Measurements from ENCODE around the gene MAGEB3. TPM values are rescaled to one million over a fixed set of nuclear protein-coding genes. Genes with fewer than 3 reads are reported as not detected.

The MAGEB3 gene
- polyA plus RNA-seq, 1 experiment = not detected

DNA sequence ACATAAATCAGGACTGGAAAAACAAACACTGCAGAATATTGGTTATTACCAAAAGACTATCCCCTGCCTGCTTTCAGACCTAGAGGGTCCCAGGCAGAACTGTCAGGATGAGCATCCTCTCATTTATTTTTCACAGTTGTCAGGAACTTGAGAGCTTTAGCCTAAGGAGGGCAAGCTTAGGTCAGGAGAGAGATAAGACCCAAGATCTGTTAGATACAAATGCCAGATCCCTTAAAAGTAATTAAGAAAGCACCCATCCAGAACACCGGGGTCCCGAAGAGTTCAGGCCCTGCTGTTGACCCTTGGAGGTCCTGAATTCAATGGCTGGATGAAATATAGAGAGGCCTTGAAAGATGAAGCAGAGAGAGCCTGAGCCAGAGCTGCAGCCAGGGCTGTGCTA is 5.9 kb upstream of the MAGEB3 start:
- CTCF ChIA-PET = no interaction called here
- POLR2A ChIA-PET = no interaction called here
- Histone ChIP-seq H3K36me3 (ENCODE audit: control insufficient read depth, insufficient read depth, low read length) (no peaks in the 10 kb centered on the region), H3K4me3 (ENCODE audit: low read depth, low read length) (no peak overlapping the region), H3K27me3 (ENCODE audit: control insufficient read depth, insufficient read depth, low read length) (no peaks in the 10 kb centered on the region)
- TF ChIP-seq, protein P1, sequence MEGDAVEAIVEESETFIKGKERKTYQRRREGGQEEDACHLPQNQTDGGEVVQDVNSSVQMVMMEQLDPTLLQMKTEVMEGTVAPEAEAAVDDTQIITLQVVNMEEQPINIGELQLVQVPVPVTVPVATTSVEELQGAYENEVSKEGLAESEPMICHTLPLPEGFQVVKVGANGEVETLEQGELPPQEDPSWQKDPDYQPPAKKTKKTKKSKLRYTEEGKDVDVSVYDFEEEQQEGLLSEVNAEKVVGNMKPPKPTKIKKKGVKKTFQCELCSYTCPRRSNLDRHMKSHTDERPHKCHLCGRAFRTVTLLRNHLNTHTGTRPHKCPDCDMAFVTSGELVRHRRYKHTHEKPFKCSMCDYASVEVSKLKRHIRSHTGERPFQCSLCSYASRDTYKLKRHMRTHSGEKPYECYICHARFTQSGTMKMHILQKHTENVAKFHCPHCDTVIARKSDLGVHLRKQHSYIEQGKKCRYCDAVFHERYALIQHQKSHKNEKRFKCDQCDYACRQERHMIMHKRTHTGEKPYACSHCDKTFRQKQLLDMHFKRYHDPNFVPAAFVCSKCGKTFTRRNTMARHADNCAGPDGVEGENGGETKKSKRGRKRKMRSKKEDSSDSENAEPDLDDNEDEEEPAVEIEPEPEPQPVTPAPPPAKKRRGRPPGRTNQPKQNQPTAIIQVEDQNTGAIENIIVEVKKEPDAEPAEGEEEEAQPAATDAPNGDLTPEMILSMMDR (IDR thresholded peaks at IDR 0.05; ENCODE audit: insufficient read depth, low read depth, low read length) = no peak
- DNase-seq (ENCODE audit: low read depth) = no peak

DNA sequence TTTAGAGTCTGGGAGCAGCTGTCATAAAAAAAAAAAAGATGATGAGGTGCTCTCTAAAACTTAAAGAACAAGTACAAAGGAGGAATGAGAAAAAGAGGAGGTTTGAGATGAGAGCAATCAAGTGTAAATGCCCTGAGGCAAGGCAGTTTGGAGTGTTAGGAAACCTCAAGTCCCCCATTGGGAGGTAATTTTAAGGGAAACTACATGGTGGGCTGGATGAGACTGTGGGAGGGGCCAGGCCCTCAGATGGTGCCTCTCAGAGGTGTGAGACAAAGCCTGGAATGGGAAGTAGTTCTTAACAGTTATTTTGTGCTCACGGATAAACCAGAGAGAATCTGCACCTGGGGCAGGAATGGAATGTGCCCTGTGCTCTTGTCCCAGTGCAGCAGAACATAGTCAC is 1.9 kb upstream of the MAGEB3 start:
- DNase-seq (ENCODE audit: low read depth) = no peak
- CTCF ChIA-PET = no interaction called here
- Histone ChIP-seq H3K36me3 (ENCODE audit: control insufficient read depth, insufficient read depth, low read length) (no peaks in the 10 kb centered on the region), H3K27me3 (ENCODE audit: control insufficient read depth, insufficient read depth, low read length) (no peaks in the 10 kb centered on the region), H3K4me3 (ENCODE audit: low read depth, low read length) (no peak overlapping the region)
- POLR2A ChIA-PET = no interaction called here
- TF ChIP-seq, protein P1 (IDR thresholded peaks at IDR 0.05; ENCODE audit: insufficient read depth, low read depth, low read length) = no peak

DNA sequence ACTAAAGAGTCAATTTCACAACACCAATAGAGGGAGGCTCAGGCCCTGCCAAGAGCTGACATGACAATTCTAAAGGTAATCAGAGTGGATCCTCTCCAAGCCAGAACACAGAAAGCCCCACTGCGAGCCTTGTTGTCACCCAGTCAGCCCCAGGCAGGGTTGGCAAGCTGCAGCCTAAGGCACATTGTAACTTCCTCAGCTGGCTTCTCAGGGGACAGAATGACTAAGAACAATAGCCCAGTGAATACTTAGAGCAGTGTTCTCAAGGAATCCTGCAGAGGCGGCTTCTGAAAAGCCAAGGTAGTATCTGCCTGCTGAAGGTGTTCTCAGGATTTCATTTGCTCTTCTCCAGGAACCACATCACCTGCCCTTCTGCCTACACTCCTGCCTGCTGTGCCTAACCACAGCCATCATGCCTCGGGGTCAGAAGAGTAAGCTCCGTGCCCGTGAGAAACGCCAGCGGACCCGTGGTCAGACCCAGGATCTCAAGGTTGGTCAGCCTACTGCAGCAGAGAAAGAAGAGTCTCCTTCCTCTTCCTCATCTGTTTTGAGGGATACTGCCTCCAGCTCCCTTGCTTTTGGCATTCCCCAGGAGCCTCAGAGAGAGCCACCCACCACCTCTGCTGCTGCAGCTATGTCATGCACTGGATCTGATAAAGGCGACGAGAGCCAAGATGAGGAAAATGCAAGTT is 11.4 kb downstream of the MAGEB3 start, which contains the start of gene MAGEB4:
Gene MAGEB4, plus strand, starts transcription at position 277 of the 692 bp plus-strand sequence. Its CDS starts 136 bp downstream, at position 413.
- Histone ChIP-seq H3K36me3 (ENCODE audit: control insufficient read depth, insufficient read depth, low read length) (no peaks in the 10 kb centered on the region), H3K27me3 (ENCODE audit: control insufficient read depth, insufficient read depth, low read length) (no peaks in the 10 kb centered on the region), H3K4me3 (ENCODE audit: low read depth, low read length) (no peak within 1 kb of the TSS)
- DNase-seq (ENCODE audit: low read depth) = no peak
- POLR2A ChIA-PET = no interaction called here
- TF ChIP-seq, protein P1 (IDR thresholded peaks at IDR 0.05; ENCODE audit: insufficient read depth, low read depth, low read length) = no peak
- CTCF ChIA-PET = no interaction called here

DNA sequence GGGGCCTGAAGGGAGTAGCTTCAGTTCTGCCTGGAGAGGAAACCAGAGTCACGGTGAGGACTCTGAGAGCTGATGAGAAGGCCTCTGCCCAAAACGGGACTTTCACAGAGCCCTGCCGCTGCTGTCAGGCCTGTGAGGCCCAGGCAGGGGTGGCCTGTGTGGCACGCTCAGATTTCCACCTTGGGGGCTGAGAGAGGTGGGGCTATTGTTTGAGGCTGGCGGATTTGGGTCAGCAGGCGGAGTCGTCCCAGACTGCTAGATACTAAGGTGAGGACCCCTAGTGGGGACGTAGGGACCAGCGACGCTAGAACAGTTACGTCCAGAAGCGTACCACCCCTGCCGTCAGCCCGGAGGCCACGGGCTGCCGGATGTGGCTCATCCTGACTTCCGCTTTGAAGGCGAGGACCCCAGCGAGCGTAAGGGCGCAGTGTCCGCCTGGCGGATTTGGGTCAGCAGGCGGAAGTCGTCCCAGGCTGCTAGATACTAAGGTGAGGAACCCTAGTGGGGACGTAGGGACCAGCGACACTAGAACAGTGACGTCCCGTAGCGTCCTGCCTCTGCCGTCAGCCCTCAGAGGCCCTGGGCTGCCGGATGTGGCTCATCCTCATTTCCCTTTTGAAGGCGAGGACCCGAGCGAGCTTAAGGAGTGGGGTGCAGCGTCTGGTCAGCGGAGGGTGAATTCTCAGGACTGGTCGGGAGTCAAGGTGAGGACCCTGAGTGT is 16.5 kb downstream of the MAGEB3 start, which contains the start of gene MAGEB1:
Gene MAGEB1, plus strand, starts transcription at position 378 of the 721 bp plus-strand sequence. CDS start 3,348 bp downstream, outside the sequence.
- ChIA-PET CTCF (no interaction called here), POLR2A (no interaction called here)
- H3K36me3 ChIP-seq (ENCODE audit: control insufficient read depth, insufficient read depth, low read length) = no peaks in the 10 kb centered on the region
- TF ChIP-seq, protein P1 (IDR thresholded peaks at IDR 0.05; ENCODE audit: insufficient read depth, low read depth, low read length) = no peak
- no peak within 1 kb of the TSS for H3K4me3 ChIP-seq (ENCODE audit: low read depth, low read length)
- DNase-seq (ENCODE audit: low read depth) = no peak
- H3K27me3 ChIP-seq (ENCODE audit: control insufficient read depth, insufficient read depth, low read length) = no peaks in the 10 kb centered on the region

DNA sequence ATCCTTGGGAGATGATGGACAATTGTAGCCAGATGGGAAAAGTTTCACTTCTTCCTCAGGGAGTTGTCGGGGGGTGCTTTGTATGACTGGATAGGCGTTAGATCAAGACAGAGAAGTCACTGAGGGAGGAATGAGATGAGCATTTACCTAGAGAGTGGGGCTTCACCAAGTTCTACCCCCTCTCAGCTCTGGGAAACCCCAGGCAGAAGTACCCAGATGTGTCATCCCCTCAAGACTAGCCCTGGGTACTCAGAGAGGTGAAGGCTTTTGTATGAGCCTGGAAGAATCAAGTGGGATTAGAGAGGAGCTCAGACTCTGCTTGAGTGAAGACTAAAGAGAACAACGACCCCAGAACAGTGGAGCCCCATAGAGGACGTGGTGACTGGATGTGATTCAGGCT is 18.4 kb downstream of the MAGEB3 start:
- no peak for DNase-seq (ENCODE audit: low read depth)
- Histone ChIP-seq H3K27me3 (ENCODE audit: control insufficient read depth, insufficient read depth, low read length) (no peaks in the 10 kb centered on the region), H3K4me3 (ENCODE audit: low read depth, low read length) (no peak overlapping the region), H3K36me3 (ENCODE audit: control insufficient read depth, insufficient read depth, low read length) (no peaks in the 10 kb centered on the region)
- TF ChIP-seq, protein P1 (IDR thresholded peaks at IDR 0.05; ENCODE audit: insufficient read depth, low read depth, low read length) = no peak
- CTCF ChIA-PET = no interaction called here
- POLR2A ChIA-PET = no interaction called here

Measured in BJ (cell line).